GM12878 (cell line): ENCODE results near the gene SNAP47.

Source experiments
- CTCF ChIP-seq, 3 experiments: IDR thresholded peaks in 2 of 3; conservative IDR thresholded peaks in 1 of 3; 2 replicates each; pipeline ENCODE4 v1.5.1; 2011; ENCODE audit warnings: low read depth in 3 of 3, low read length in 3 of 3, mild to moderate bottlenecking in 3 of 3, control low read depth in 2 of 3, moderate library complexity in 2 of 3, inconsistent platforms in 1 of 3, mixed read lengths in 1 of 3; ENCODE audit not compliant: control insufficient read depth in 2 of 3, insufficient read depth in 1 of 3; ENCODE audit errors: extremely low read depth in 1 of 3
- E4F1 ChIP-seq: fragments of 450-650 bp; IDR thresholded peaks from 2 replicates; pipeline ENCODE4 v1.6.1; 2018; ENCODE audit warnings: borderline replicate concordance, mild to moderate bottlenecking; ENCODE audit not compliant: partially characterized antibody
- EP300 ChIP-seq, 2 experiments: fragments of 150-350 bp in 1 of 2; IDR thresholded peaks; 2 replicates each; pipeline ENCODE4 v1.6.1; 2011 to 2012; ENCODE audit warnings: low read depth in 2 of 2, low read length in 2 of 2, borderline replicate concordance in 1 of 2, improper control_type of control experiment in 1 of 2, inconsistent platforms in 1 of 2; ENCODE audit not compliant: control insufficient read depth in 1 of 2
- FOXK2 ChIP-seq: fragments of 450-650 bp; IDR thresholded peaks from 2 replicates; pipeline ENCODE4 v1.6.1; 2017; ENCODE audit warnings: mild to moderate bottlenecking, moderate library complexity
- MTA3 ChIP-seq: IDR thresholded peaks from 2 replicates; pipeline ENCODE4 v1.6.1; 2012; ENCODE audit warnings: low read length, inconsistent platforms, borderline replicate concordance

GRCh38 chr1:227769047-227769935 is 34.1 kb downstream of the SNAP47 start:
- TF ChIP-seq CTCF (IDR thresholded peaks at IDR 0.05 in 2 of 3, conservative IDR thresholded peaks at IDR 0.05 in 1 of 3; ENCODE audit: control insufficient read depth in 2 of 3, extremely low read depth in 1 of 3, insufficient read depth in 1 of 3, low read depth in 3 of 3, low read length in 3 of 3) (no peak), FOXK2 (no peak), MTA3 (no peak), E4F1 (no peak), EP300 (IDR thresholded peaks at IDR 0.05; ENCODE audit: borderline replicate concordance in 1 of 2, control insufficient read depth in 1 of 2, low read depth in 2 of 2, low read length in 2 of 2) (no peak)
